Nephron (organoid): ENCODE data around the gene FAM110D.

ENCODE experiments used
- H3K27ac Mint-ChIP-seq, 3 experiments: 2 replicates each; pipeline ENCODE4 v1.8.0; 2020; ENCODE audit warnings: mixed read lengths in 3 of 3, mild to moderate bottlenecking in 2 of 3, moderate library complexity in 1 of 3
- H3K27me3 Mint-ChIP-seq: 2 replicates; pipeline ENCODE4 v1.8.0; 2021; ENCODE audit warnings: low read depth, mild to moderate bottlenecking, moderate library complexity, mixed read lengths
- H3K36me3 Mint-ChIP-seq: 2 replicates; pipeline ENCODE4 v1.8.0; 2020; ENCODE audit warnings: low read depth, mixed read lengths
- H3K4me1 Mint-ChIP-seq: 2 replicates; pipeline ENCODE4 v1.8.0; 2020; ENCODE audit warnings: mixed read lengths
- H3K4me3 Mint-ChIP-seq, 3 experiments: 2 replicates each; pipeline ENCODE4 v1.8.0; 2020; ENCODE audit warnings: mild to moderate bottlenecking in 3 of 3, mixed read lengths in 3 of 3, moderate library complexity in 2 of 3
- H3K9me3 Mint-ChIP-seq: 2 replicates; pipeline ENCODE4 v1.8.0; 2020; ENCODE audit warnings: mixed read lengths
- CTCF ChIP-seq, 3 experiments: fragments of 200-600 bp; sonication (generic); IDR thresholded peaks; one replicate each; pipeline ENCODE4 v1.5.0; 2021; ENCODE audit warnings: antibody characterized with exemption in 3 of 3; ENCODE audit not compliant: unreplicated experiment in 3 of 3

Gene FAM110D

DNA sequence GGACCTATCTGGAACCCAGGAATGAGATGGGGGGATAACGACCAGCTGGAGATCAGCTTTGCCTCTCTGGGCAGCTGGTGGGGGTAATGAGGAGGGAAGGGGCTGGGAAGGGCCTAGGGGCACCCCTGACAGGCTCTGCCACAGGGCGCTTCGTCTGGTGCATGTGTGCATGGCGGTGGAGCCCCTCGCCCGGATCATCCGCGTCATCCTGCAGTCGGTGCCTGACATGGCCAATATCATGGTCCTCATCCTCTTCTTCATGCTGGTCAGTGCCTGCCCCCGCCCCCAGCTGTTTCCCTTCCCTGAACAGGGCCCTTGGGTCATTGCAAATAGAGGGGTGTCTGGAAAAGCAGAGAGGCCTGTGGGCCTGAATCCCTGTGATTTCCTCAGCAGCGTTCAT is 38.9 kb downstream of the FAM110D start:
- Mint-ChIP-seq H3K4me1 (peaks cover 20% of the 10 kb centered on the region), H3K9me3 (no peaks in the 10 kb centered on the region), H3K36me3 (no peaks in the 10 kb centered on the region), H3K27ac (no peak overlapping the region), H3K4me3 (no peak overlapping the region), H3K27me3 (peaks cover 10% of the 10 kb centered on the region)
- TF ChIP-seq CTCF (IDR thresholded peaks at IDR 0.05; ENCODE audit: unreplicated experiment in 3 of 3), result no peak

GRCh38 chr1:26200413-26200812 is 41.5 kb downstream of the FAM110D start:
- no peak overlapping the region for H3K4me3 Mint-ChIP-seq
- peaks cover 20% of the 10 kb centered on the region for H3K4me1 Mint-ChIP-seq
- H3K9me3 Mint-ChIP-seq, result no peaks in the 10 kb centered on the region
- peak overlapping the region; percentile 10 to 81 (median 26) for H3K27ac Mint-ChIP-seq
- H3K36me3 Mint-ChIP-seq, result no peaks in the 10 kb centered on the region
- H3K27me3 Mint-ChIP-seq, result peaks cover 10% of the 10 kb centered on the region
- no peak for TF ChIP-seq CTCF (IDR thresholded peaks at IDR 0.05; ENCODE audit: unreplicated experiment in 3 of 3)

DNA sequence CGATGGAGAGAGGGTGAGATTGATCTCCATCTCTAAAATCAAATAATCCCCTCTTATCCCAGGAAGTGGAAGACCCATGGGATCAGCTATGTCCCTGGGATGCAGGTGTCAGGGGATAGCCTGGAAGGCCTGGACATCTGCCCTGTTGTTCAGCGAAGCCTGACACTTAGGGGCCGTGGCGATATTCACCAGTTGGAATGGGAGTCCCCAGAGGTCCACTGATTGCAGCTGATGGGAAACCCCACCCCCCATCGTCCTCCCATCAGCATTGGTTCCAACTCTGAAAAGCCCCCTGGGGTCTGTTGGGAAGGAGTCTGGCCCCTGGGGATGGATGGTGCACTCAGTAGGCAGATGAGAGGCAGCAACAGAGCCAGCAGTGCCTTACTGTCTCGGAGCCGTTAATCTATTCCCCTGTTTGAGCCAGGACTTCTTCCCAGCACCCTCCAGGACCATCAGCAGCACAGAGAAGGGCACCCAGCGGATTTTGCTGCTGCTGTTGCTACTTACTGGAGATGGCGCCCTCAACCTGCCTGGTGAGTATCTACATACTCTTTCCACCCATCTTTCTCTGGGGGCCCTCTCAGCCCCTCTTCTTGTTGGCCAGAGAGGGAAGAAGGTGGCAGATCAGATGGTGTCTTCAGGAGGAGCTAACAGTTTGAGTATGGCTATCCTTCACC is 44.9 kb downstream of the FAM110D start:
- H3K36me3 Mint-ChIP-seq, result no peaks in the 10 kb centered on the region
- no peak overlapping the region for H3K4me3 Mint-ChIP-seq
- no peak for TF ChIP-seq CTCF (IDR thresholded peaks at IDR 0.05; ENCODE audit: unreplicated experiment in 3 of 3)
- no peaks in the 10 kb centered on the region for H3K9me3 Mint-ChIP-seq
- H3K4me1 Mint-ChIP-seq, result peaks cover 20% of the 10 kb centered on the region
- H3K27me3 Mint-ChIP-seq, result peaks cover 9% of the 10 kb centered on the region
- no peak overlapping the region for H3K27ac Mint-ChIP-seq

GRCh38 chr1:26210147-26210870 is 51.4 kb downstream of the FAM110D start:
- TF ChIP-seq CTCF (IDR thresholded peaks at IDR 0.05; ENCODE audit: unreplicated experiment in 3 of 3), result no peak
- no peak overlapping the region for H3K4me3 Mint-ChIP-seq
- peaks cover 14% of the 10 kb centered on the region for H3K27me3 Mint-ChIP-seq
- no peak overlapping the region for H3K27ac Mint-ChIP-seq
- no peaks in the 10 kb centered on the region for H3K9me3 Mint-ChIP-seq
- H3K4me1 Mint-ChIP-seq, result peaks cover 12% of the 10 kb centered on the region
- no peaks in the 10 kb centered on the region for H3K36me3 Mint-ChIP-seq

GRCh38 chr1:26212726-26213125 is 53.8 kb downstream of the FAM110D start:
- H3K36me3 Mint-ChIP-seq, result no peaks in the 10 kb centered on the region
- peaks cover 12% of the 10 kb centered on the region for H3K4me1 Mint-ChIP-seq
- no peak overlapping the region for H3K4me3 Mint-ChIP-seq
- no peak for TF ChIP-seq CTCF (IDR thresholded peaks at IDR 0.05; ENCODE audit: unreplicated experiment in 3 of 3)
- peaks cover 10% of the 10 kb centered on the region for H3K27me3 Mint-ChIP-seq
- no peaks in the 10 kb centered on the region for H3K9me3 Mint-ChIP-seq
- H3K27ac Mint-ChIP-seq, result no peak overlapping the region
